NT2/D1 (cell line): ENCODE measurements around the gene SEMA4C.

Experiments
- SUZ12 ChIP-seq: IDR thresholded peaks from 2 replicates; pipeline ENCODE4 v1.6.1; 2011; ENCODE audit not compliant: insufficient read length, insufficient read depth; ENCODE audit errors: extremely low read depth
- YY1 ChIP-seq: IDR thresholded peaks from 2 replicates; pipeline ENCODE4 v1.6.1; 2011; ENCODE audit not compliant: insufficient read length, insufficient read depth
- ZNF274 ChIP-seq: IDR thresholded peaks from 2 replicates; pipeline ENCODE4 v1.6.1; 2011; ENCODE audit warnings: mild to moderate bottlenecking, low read depth, low read length

DNA sequence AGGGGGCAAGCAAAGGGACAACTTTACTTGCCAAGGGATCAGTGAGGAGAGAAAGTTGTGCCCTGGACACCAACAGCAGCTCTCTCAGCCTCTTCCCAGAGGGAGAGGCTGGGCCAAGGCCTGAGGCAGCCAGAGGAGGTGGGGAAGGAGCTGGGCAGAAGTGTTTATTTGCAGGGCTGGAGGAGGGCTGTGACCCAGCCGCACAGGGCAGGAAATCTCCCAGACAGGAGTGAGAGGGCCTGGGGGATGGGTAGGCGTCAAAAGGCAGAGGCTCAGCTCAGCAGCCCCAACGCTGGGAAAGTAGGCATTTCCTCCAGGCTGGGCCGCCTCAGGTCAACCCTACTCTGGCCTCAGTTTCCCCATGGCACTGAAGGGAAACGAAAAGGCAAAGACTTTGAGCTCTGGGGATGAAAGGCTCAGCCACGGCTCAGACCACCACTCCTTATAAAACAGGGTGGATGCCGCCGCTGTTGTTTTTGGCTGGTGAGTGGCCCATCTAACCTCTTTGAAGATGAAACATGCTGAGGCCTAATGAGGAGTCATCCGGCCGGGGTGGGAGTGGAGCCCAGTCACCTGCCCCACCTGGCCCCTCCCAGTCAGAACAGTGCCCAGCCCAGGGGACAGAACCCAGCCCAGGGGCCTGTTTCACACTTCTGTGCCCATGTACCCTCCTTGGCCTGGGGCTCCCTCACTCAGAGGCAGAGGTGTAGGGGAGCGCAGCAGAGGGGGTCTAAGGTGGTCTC is 21.9 kb upstream of the SEMA4C start:
- TF ChIP-seq YY1 (no peak), ZNF274 (no peak), SUZ12 (no peak)
